ENCODE measurements around the gene RNF115. TPM values are rescaled to one million over a fixed set of nuclear protein-coding genes. Genes with fewer than 3 reads are reported as not detected.
"Not testable (repeated sequence)": the region's sequence is repeated elsewhere in the genome, so short reads cannot be mapped to it uniquely, and the experiment has no call there.

The RNF115 gene
- total RNA-seq, 2 donors from 2014 or later = 12.7 to 13.2 TPM

DNA sequence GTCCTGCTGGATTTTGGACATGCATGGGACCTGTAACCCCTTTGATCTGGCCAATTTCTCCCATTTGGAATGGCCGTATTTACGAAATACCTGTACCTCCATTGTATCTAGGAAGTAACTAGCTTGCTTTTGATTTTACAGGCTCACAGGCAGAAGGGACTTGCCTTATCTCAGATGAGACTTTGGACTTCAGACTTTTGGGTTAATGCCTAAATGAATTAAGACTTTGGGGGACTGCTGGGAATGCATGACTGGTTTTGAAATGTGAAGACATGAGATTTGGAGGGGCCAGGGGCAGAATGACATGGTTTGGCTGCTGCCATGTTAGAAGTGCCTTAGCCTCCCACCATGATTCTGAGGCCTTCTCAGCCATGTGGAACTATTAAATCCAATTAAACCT lies 61.9 kb downstream of the RNF115 start:
- H3K27me3 ChIP-seq; H3K4me3 ChIP-seq; ATAC-seq; H3K36me3 ChIP-seq (replicated peaks in 1 of 2; ENCODE audit: insufficient read depth in 1 of 2, low read depth in 2 of 2); DNase-seq; H3K9me3 ChIP-seq; intact Hi-C loops (cut with DNase I); H3K27ac ChIP-seq; H3K4me1 ChIP-seq: not testable (repeated sequence)
- 88 to 95% methylated on average over 2 of the region's 2 CpGs for WGBS, 2 donors

DNA sequence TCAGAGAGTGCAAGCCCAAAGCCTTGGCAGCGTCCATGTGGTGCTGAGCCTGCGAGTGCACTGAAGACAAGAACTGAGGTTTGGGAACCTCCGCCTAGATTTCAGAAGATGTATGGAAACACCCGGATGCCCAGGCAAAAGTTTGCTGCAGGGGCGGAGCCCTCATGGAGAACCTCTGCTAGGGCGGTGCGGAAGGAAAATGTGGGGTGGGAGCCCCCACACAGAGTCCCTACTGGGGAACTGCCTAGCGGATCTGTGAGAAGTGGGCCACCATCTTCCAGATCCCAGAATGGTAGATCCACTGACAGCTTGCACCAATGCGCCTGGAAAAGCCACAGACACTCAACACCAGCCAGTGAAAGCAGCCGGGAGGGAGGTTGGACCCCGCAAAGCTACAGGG lies 62.4 kb downstream of the RNF115 start:
- WGBS, 2 donors = 93 to 98% methylated on average over 9 to 11 of the region's 11 CpGs
- DNase-seq; ATAC-seq; H3K9me3 ChIP-seq; H3K4me1 ChIP-seq; H3K27ac ChIP-seq; H3K27me3 ChIP-seq; intact Hi-C loops (cut with DNase I); H3K36me3 ChIP-seq (replicated peaks in 1 of 2; ENCODE audit: insufficient read depth in 1 of 2, low read depth in 2 of 2); H3K4me3 ChIP-seq: not testable (repeated sequence)

DNA sequence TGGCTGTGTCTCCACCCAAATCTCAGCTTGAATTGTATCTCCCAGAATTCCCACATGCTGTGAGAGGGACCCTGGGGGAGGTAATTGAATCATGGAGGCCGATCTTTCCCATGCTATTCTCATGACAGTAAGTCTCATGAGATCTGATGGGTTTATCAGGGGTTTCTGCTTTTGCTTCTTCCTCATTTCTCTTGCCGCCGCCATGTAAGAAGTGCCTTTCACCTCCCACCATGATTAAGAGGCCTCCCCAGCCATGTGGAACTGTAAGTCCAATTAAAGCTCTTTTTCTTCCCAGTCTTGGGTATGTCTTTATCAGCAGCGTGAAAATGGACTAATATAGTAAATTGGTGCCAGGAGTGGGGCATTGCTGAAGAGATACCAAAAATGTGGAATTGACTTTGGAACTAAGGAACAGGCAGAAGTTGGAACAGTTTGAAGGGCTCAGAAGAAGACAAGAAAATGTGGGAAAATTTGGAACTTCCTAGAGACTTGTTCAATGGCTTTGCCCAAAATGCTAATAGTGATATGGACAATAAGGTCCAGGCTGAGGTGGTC lies 63.4 kb downstream of the RNF115 start:
- H3K36me3 ChIP-seq (replicated peaks in 1 of 2; ENCODE audit: insufficient read depth in 1 of 2, low read depth in 2 of 2); H3K27me3 ChIP-seq; H3K9me3 ChIP-seq; H3K27ac ChIP-seq; intact Hi-C loops (cut with DNase I); DNase-seq; H3K4me3 ChIP-seq; ATAC-seq; H3K4me1 ChIP-seq: not testable (repeated sequence)
- 96 to 98% methylated on average over 4 of the region's 4 CpGs for WGBS, 2 donors

DNA sequence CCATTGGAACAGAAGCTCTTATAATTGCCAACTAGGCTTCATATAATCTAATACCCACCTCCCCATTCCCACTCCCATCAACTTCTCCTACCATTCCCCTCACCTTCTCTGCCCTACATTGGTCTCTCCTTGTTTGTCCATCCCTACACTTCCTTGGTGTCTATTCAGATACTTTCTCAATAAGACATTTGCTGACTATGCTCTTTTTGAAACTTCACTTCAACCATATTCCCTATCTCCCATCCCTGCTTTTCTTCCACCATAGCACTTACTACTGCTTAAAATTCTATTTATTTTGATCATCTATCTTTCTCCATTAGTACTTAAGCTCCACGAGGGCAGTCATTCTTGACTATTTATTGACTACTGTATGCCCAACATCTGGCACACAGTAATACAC lies 64.2 kb downstream of the RNF115 start:
- H3K4me1 ChIP-seq = no peaks in the 10 kb centered on the region
- H3K9me3 ChIP-seq = no peaks in the 10 kb centered on the region
- no peak overlapping the region for H3K27ac ChIP-seq
- intact Hi-C loops (cut with DNase I) = no loop called here
- TF ChIP-seq, protein P1, sequence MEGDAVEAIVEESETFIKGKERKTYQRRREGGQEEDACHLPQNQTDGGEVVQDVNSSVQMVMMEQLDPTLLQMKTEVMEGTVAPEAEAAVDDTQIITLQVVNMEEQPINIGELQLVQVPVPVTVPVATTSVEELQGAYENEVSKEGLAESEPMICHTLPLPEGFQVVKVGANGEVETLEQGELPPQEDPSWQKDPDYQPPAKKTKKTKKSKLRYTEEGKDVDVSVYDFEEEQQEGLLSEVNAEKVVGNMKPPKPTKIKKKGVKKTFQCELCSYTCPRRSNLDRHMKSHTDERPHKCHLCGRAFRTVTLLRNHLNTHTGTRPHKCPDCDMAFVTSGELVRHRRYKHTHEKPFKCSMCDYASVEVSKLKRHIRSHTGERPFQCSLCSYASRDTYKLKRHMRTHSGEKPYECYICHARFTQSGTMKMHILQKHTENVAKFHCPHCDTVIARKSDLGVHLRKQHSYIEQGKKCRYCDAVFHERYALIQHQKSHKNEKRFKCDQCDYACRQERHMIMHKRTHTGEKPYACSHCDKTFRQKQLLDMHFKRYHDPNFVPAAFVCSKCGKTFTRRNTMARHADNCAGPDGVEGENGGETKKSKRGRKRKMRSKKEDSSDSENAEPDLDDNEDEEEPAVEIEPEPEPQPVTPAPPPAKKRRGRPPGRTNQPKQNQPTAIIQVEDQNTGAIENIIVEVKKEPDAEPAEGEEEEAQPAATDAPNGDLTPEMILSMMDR (IDR thresholded peaks at IDR 0.05) = no peak
- no peak for TF ChIP-seq POLR2A (IDR thresholded peaks at IDR 0.05)
- H3K4me3 ChIP-seq = no peak overlapping the region
- no peak for DNase-seq
- H3K27me3 ChIP-seq = no peaks in the 10 kb centered on the region
- H3K36me3 ChIP-seq (replicated peaks in 1 of 2; ENCODE audit: insufficient read depth in 1 of 2, low read depth in 2 of 2) = peaks cover 0 to 3% of the 10 kb centered on the region in 2 donors
- WGBS, 2 donors = 81 to 94% methylated on average over 1 of the region's 1 CpG
- ATAC-seq = no peak

DNA sequence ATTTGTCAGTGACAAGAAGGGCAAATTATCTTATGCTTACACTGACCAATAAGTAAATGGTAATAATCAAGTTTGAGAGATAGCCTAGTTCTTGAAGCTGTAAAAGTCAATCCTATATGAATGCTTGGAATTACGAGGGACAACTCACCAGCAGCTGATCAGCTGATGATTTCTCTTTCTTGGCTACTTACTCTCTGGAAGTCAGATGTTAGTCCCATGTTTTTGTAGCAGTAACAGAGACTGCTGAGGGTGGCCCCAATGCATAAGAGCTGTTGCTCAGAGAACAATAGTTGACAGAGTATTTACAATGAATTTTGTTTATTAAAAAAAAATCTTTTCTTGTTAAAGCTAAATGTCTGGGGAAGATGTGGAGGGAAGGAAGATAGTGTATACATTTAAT lies 65.3 kb downstream of the RNF115 start:
- no peak for TF ChIP-seq POLR2A (IDR thresholded peaks at IDR 0.05)
- TF ChIP-seq, protein P1 (IDR thresholded peaks at IDR 0.05) = no peak
- peaks cover 0 to 3% of the 10 kb centered on the region in 2 donors for H3K36me3 ChIP-seq (replicated peaks in 1 of 2; ENCODE audit: insufficient read depth in 1 of 2, low read depth in 2 of 2)
- DNase-seq = no peak
- H3K27ac ChIP-seq = no peak overlapping the region
- H3K4me3 ChIP-seq = no peak overlapping the region
- ATAC-seq = no peak
- H3K27me3 ChIP-seq = no peaks in the 10 kb centered on the region
- H3K9me3 ChIP-seq = no peaks in the 10 kb centered on the region
- WGBS, 2 donors = 90 to 100% methylated on average over 1 of the region's 1 CpG
- no peaks in the 10 kb centered on the region for H3K4me1 ChIP-seq
- intact Hi-C loops (cut with DNase I) = no loop called here

DNA sequence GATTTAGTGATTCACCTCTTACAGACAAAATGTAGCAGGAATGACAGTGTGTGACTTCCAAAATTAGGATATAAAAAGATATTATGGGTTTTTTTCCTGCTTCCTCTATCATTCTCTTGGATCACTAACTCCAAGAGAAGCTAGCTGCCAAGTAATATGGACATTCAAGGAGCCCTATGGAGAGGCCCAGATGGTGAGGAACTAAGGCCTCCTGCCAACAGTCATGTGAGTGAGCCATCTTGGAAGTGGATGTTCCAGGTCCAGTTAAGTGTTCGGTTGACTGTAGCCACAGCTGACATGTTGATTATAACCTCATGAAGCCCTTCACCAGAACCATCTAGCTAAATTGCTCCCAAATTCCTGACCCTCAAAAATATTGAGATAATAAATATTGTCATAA lies 65.8 kb downstream of the RNF115 start:
- no peak for ATAC-seq

More for the DNA sequence above, 65.8 kb downstream of the RNF115 start:
- H3K4me3 ChIP-seq = no peak overlapping the region
- DNase-seq = no peak
- H3K36me3 ChIP-seq (replicated peaks in 1 of 2; ENCODE audit: insufficient read depth in 1 of 2, low read depth in 2 of 2) = peaks cover 0 to 3% of the 10 kb centered on the region in 2 donors
- WGBS, 2 donors = 100% methylated on average over 1 of the region's 1 CpG
- no peak overlapping the region for H3K27ac ChIP-seq
- TF ChIP-seq POLR2A (IDR thresholded peaks at IDR 0.05) = no peak
- TF ChIP-seq, protein P1 (IDR thresholded peaks at IDR 0.05) = no peak
- no peaks in the 10 kb centered on the region for H3K9me3 ChIP-seq
- intact Hi-C loops (cut with DNase I) = no loop called here
- no peaks in the 10 kb centered on the region for H3K27me3 ChIP-seq
- no peaks in the 10 kb centered on the region for H3K4me1 ChIP-seq

Measured in body of pancreas (tissue), 4 donors.